GM18519 (cell line): ENCODE data around the gene RIT2.

Source experiments
- ATAC-seq: cut with Tn5 transposase; IDR thresholded peaks from one replicate; pipeline ENCODE4 v1.9.1; 2021; ENCODE audit warnings: mild to moderate bottlenecking, moderate library complexity; ENCODE audit not compliant: unreplicated experiment, low FRiP score

The RIT2 gene

DNA sequence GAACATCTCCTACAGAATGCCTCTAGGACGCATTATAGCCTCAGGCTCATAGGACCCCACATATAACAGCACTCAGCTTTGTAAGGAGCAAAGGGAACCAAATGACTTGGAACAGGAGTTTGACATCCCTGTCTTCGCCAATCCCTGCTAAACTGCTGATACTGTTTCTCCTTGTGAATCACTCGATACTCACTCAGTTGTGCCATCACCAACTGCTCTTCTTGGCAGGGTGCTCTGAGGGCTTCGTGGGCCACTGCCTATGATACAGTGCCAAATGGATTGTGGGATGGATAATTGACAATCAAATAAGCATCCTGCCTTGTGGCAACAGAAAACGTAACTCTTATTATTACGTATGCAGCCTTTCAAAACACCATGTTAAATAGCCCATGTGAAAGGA, 396.3 kb downstream of the RIT2 start:
- ATAC-seq: no peak

DNA sequence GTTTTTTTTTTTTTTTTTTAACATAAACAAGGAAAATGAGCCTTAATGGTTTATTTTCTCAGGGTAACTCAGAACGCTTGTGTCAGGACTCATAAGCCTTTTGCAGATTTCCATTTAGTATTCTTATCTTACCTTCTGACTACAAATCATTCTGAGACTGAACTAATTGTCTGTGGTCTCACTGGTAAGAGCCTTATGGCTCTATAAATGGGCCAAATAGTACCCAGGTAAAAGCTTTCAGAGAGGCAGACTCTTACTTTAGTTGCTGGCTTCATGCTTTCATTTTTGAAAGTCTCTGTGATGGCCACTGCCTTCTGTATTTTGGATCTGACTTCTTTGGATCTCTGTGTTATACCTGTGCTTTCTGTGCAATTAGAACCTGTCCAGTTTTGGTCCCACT, 403.4 kb downstream of the RIT2 start:
- no peak for ATAC-seq

DNA sequence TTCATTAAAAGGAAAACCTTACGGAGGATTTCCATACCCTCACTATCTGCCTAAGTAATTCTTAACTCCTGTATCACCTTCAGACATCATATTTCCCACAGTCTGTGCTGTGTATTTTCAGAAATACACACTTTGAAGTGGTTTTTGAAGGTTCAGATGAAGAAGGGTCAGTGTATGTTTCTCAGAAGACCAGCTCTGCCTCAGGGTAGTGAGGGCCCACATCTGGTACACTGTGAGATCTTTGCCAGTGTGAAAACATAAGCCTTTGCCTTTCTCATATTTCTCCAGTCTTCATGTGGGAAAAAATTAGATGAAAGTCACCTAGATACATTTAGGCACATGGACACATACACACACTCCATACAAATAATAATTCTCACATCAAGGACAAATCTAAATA, 408.4 kb downstream of the RIT2 start:
- ATAC-seq: no peak

- no peak for ATAC-seq
Measured at GRCh38 chr18:42706618-42707017, 408.9 kb downstream of the RIT2 start.

DNA sequence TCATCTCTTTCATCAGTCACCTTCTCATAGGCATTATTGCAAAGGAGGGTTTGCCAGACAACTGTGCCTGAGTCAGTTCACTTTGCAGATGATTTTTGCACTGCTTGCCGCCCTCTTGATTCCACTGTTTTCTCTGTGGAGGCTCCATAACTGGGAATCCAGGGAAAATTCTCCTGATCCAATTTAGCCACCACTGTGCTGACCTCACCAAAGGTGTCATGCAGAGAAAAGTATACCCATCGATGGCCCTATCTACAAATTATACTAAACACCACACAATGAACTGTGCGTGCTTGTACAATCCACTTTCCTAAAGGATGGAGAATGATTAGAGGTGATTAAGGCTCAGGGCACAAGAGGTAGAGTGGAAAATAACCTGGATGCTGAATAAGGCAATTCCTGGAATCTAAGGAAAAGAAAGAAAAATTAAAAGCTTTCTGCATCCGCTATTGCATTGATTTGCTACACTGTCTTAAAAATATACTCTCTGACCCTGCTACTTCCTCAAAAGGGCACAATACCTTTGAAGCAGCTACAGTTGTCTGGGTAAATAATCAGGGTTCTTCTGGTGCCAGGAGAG, 409.4 kb downstream of the RIT2 start:
- no peak for ATAC-seq
